Activated T-cell treated with anti-CD3 and anti-CD28 coated beads for 4 hours (primary cell): ENCODE measurements around the gene SLC45A3.

ENCODE experiments used
- DNase-seq: peaks from one replicate; pipeline ENCODE4 v3.0.0-alpha.2; 2020

SLC45A3 gene

DNA sequence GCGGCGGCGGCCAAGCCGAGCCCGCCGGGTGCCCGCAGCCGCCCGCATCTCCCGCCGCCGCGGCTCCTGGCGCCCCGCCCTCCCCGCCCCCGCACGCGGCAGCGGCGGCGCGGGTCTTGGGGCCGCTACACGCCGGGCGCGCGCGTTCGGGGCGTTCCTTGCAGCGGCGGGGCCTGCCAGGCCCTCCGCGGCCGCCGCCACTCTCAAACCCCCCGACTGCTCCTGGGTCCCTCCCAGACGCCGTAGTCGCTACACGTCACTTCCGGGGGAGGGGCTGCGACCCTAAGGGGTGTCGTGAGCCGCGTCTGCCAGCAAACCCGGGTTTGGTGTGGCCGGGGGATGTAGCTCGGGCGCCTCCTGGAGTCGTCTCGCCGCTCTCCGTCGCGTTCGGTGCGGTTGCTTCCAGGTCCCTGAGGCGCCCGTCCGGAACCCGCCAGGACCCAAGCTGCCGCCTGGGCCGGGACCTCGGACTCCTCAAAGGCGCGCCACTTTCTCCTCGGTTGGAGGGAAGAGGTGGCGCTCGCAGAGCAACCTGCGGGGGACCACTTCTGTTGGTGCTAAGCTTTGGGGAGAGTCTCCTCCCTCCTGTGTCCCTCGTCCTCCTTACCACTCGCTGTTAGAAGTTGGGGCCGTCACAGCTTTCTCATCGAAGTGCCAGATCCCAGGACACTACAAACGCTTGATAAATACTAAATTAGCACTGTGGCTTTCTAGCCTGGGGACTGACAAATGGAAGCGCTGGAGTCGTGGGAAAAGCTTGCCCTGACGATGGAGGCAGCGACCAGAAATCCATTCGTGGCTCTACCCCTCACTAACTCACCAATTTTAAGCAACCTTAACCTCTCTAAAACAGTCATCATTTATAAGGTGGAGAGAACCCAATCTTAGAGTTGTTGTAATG is 48.3 kb downstream of the SLC45A3 start, which contains the start of gene ELK4:
Gene ELK4, minus strand, starts transcription at position 244 of the 901 bp plus-strand sequence. CDS start 8,129 bp downstream, outside the sequence.
- DNase-seq = peak; percentile 100

- peak; percentile 70 for DNase-seq
Measured at GRCh38 chr1:205631010-205631767, 49.1 kb downstream of the SLC45A3 start.

GRCh38 chr1:205630651-205631009 is 49.7 kb downstream of the SLC45A3 start:
- DNase-seq = no peak

- DNase-seq = no peak
Measured at GRCh38 chr1:205630241-205630640, 50.1 kb downstream of the SLC45A3 start.

- DNase-seq = no peak
Measured at GRCh38 chr1:205629751-205630150, 50.6 kb downstream of the SLC45A3 start.

GRCh38 chr1:205627956-205628355 is 52.4 kb downstream of the SLC45A3 start:
- DNase-seq = no peak

GRCh38 chr1:205626216-205626615 is 54.1 kb downstream of the SLC45A3 start:
- no peak for DNase-seq

GRCh38 chr1:205623646-205624045 is 56.7 kb downstream of the SLC45A3 start:
- DNase-seq = no peak

- no peak for DNase-seq
Measured at GRCh38 chr1:205620269-205620668, 60.0 kb downstream of the SLC45A3 start.

DNA sequence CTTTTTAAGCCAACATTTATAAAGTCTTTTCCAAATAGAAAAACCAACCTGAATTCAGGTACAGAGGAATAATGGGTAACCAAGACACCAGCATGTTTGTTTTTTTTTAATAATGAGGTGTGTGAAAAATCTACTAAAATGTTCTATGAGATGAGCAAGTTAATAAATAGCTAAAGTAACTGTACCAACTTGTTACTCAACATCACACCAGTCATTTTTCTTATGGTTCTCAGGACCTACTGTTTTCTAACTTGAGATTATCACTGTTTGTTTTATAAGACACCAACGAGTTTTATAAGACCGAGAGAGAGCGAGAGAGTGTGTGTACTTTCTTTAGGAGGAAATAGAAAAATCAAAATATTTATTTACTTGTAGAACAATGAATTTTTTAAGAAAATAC is 60.9 kb downstream of the SLC45A3 start:
- DNase-seq = no peak

GRCh38 chr1:205616563-205617293 is 63.6 kb downstream of the SLC45A3 start:
- no peak for DNase-seq

GRCh38 chr1:205615789-205616188 is 64.5 kb downstream of the SLC45A3 start:
- DNase-seq = no peak

DNA sequence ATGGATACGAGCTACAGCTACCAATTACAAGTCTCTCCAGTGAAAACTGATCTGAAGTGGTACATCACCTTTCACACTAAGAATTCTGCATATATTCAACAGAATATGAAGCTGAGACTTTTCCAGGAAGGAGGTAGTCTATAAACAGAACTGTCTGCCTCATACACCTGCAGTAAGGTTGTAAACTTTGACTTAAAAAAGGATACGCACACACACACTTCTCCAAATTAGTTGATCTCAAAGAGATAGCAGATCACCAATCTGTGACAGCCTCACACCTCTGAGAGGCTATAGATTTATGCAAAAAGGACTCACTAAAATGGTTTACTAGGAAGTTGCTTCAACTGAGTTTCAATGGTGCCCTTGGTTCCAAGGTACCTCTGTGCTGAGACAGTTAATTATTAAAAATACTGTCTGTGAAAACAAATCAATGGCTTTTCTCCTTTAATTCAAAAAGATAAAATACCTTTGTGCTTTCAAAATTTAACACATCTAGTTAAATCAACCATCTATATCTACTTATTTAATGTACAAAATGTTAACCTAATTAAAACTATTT is 66.4 kb downstream of the SLC45A3 start:
- DNase-seq = no peak

- no peak for DNase-seq
Measured at GRCh38 chr1:205612556-205612955, 67.8 kb downstream of the SLC45A3 start.

DNA sequence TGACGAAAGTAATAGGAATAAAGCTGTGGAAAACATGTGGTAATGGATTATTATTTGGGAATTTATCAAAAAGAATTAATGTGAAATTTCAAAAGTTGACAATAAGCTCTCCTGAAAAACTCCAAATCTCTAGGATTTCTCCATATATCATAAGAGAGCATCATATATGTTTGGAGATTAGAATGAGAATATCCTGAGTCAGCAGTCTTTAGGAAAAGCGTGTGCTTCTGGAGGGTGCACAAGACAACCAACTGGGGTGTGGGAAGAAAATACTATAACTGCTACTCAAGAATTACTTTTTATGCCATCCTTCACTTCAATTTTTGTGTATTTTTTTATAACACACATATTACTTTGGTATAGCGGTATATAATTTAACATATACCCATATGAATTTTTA is 68.2 kb downstream of the SLC45A3 start:
- DNase-seq = no peak

- no peak for DNase-seq
Measured at GRCh38 chr1:205610901-205611466, 69.3 kb downstream of the SLC45A3 start.

- no peak for DNase-seq
Measured at GRCh38 chr1:205610036-205610435, 70.3 kb downstream of the SLC45A3 start.
